A673 (cell line): Measurements from ENCODE around the gene BBS12. TPM values are rescaled to one million over a fixed set of nuclear protein-coding genes. Genes with fewer than 3 reads are reported as not detected.
A peak's percentile ranks its signal among the peaks of the same experiment; 100 is the strongest.

ENCODE experiments used
- BruUV-seq: library from RNA; stranded (reverse); fragments of 400-500 nt; replicated peaks from 2 replicates; lab custom pipeline; 2021; lab: Mats Ljungman, UMichigan
- CTCF ChIA-PET: fragments of 300-600 bp; sonication (Branson Sonifier 250); formaldehyde crosslinking; loops from one replicate; lab custom pipeline; 2022; ENCODE audit warnings: antibody characterized with exemption; lab: Charles Lee
- POLR2A ChIA-PET: fragments of 300-600 bp; sonication (Branson Sonifier 250); formaldehyde crosslinking; loops from one replicate; lab custom pipeline; 2022; ENCODE audit warnings: antibody characterized with exemption; ENCODE audit not compliant: low non-redundant PET; lab: Charles Lee
- DNase-seq: peaks from one replicate; pipeline ENCODE4 v3.0.0-alpha.2; 2015; ENCODE audit warnings: low spot score
- H3K27ac ChIP-seq: fragments of 200-600 bp; sonication (generic); 2 replicates; pipeline ENCODE4 v1.5.1; 2016; ENCODE audit warnings: mixed run types, low read depth, mild to moderate bottlenecking, mixed read lengths, antibody characterized with exemption, low read length; ENCODE audit not compliant: poor library complexity, severe bottlenecking
- H3K27me3 ChIP-seq: fragments of 200-600 bp; sonication (generic); replicated peaks from 2 replicates; pipeline ENCODE4 v1.6.1; 2017; ENCODE audit warnings: mixed run types, low read depth, mild to moderate bottlenecking, mixed read lengths, antibody characterized with exemption, low read length; ENCODE audit not compliant: insufficient read depth, poor library complexity
- H3K36me3 ChIP-seq: fragments of 200-600 bp; sonication (generic); 2 replicates; pipeline ENCODE4 v1.6.1; 2016; ENCODE audit warnings: mixed run types, mild to moderate bottlenecking, mixed read lengths, antibody characterized with exemption, low read length; ENCODE audit not compliant: insufficient read depth, poor library complexity, severe bottlenecking
- H3K4me1 ChIP-seq: fragments of 200-600 bp; sonication (generic); 2 replicates; pipeline ENCODE4 v1.6.1; 2017; ENCODE audit warnings: mixed run types, mild to moderate bottlenecking, mixed read lengths, antibody characterized with exemption, low read length; ENCODE audit not compliant: insufficient read depth, poor library complexity, severe bottlenecking
- H3K4me3 ChIP-seq: fragments of 200-600 bp; sonication (generic); 2 replicates; pipeline ENCODE4 v1.5.1; 2016; ENCODE audit warnings: low read depth, mixed run types, mild to moderate bottlenecking, mixed read lengths, low read length; ENCODE audit not compliant: poor library complexity, severe bottlenecking
- H3K9me3 ChIP-seq: fragments of 200-600 bp; sonication (generic); 2 replicates; pipeline ENCODE4 v1.6.1; 2016; ENCODE audit warnings: mixed run types, low read depth, mild to moderate bottlenecking, mixed read lengths, antibody characterized with exemption, low read length; ENCODE audit not compliant: poor library complexity, severe bottlenecking
- CTCF ChIP-seq: fragments of 300-800, 200-600 bp; sonication (generic); conservative IDR thresholded peaks from 2 replicates; pipeline ENCODE4 v1.5.1; 2017; ENCODE audit warnings: low read depth, mild to moderate bottlenecking, antibody characterized with exemption, low read length, moderate library complexity, mixed read lengths
- EZH2 ChIP-seq: fragments of 200-600 bp; sonication (generic); IDR thresholded peaks from 2 replicates; pipeline ENCODE4 v1.6.1; 2017; ENCODE audit warnings: borderline replicate concordance, low read depth, mild to moderate bottlenecking, mixed read lengths, antibody characterized with exemption, low read length; ENCODE audit not compliant: poor library complexity, severe bottlenecking
- intact Hi-C: fragments of 100-400 bp; cut with micrococcal nuclease; formaldehyde crosslinking; loops from one replicate; pipeline ENCODE4 v1.10.0; 2022; ENCODE audit not compliant: unreplicated experiment
- total RNA-seq: library from RNA; stranded (reverse); gene quantifications from 2 replicates; pipeline ENCODE4 v1.2.3, GENCODE V29; 2021

The BBS12 gene
- total RNA-seq, 1 experiment from 2014 or later: 1.9 TPM

GRCh38 chr4:122762966-122763716 is 30.6 kb downstream of the BBS12 start:
- DNase-seq: no peak
- BruUV-seq: no TSS peak
- POLR2A ChIA-PET: no interaction called here
- no peaks in the 10 kb centered on the region for H3K27me3 ChIP-seq
- CTCF ChIA-PET: no interaction called here
- peaks cover 7% of the 10 kb centered on the region for H3K4me1 ChIP-seq
- TF ChIP-seq CTCF (no peak), EZH2 (no peak)
- H3K4me3 ChIP-seq: no peak overlapping the region
- H3K9me3 ChIP-seq: no peaks in the 10 kb centered on the region
- intact Hi-C loops: loop anchor here (1.0 kb wide), 1 partner anchor 159 kb away; the partner anchor contains the start of gene NUDT6
- H3K27ac ChIP-seq: no peak overlapping the region
- H3K36me3 ChIP-seq: no peaks in the 10 kb centered on the region

GRCh38 chr4:122764071-122764820 is 31.7 kb downstream of the BBS12 start:
- intact Hi-C loops: no loop called here
- no peaks in the 10 kb centered on the region for H3K9me3 ChIP-seq
- H3K36me3 ChIP-seq: no peaks in the 10 kb centered on the region
- no peak overlapping the region for H3K4me3 ChIP-seq
- DNase-seq: no peak
- peak overlapping the region; percentile 5 for H3K27ac ChIP-seq
- BruUV-seq: no TSS peak
- H3K4me1 ChIP-seq: peaks cover 5% of the 10 kb centered on the region
- no peaks in the 10 kb centered on the region for H3K27me3 ChIP-seq
- POLR2A ChIA-PET: no interaction called here
- no peak for TF ChIP-seq EZH2
- TF ChIP-seq CTCF: no peak
- CTCF ChIA-PET: no interaction called here

DNA sequence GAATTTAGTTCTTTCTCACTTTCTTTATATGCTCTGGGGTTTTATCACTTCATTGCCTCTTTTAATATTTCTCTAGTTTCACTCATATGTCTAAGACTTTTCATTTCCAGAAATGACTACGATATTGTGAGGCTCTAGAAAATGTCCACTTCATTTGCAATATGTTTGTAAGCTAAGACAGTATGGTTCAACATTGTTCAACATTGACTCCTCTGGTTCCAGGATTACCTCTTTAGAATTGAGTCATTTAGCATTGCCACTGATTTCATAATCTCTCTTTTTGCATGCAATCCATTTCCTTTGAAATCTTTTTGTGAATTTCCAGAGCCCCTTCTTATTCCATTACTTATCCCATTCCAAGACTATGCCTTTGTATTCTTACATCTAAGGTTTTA is 32.3 kb downstream of the BBS12 start:
- BruUV-seq: no TSS peak
- TF ChIP-seq EZH2 (no peak), CTCF (no peak)
- peaks cover 5% of the 10 kb centered on the region for H3K4me1 ChIP-seq
- ChIA-PET POLR2A (no interaction called here), CTCF (no interaction called here)
- H3K4me3 ChIP-seq: no peak overlapping the region
- intact Hi-C loops: no loop called here
- H3K9me3 ChIP-seq: no peaks in the 10 kb centered on the region
- peak; percentile 18 for DNase-seq
- H3K27me3 ChIP-seq: no peaks in the 10 kb centered on the region
- peak overlapping the region; percentile 5 for H3K27ac ChIP-seq
- H3K36me3 ChIP-seq: no peaks in the 10 kb centered on the region
